ENCODE data around the gene PBXIP1. TPM values are rescaled to one million over a fixed set of nuclear protein-coding genes. Genes with fewer than 3 reads are reported as not detected.

The PBXIP1 gene
- total RNA-seq, 1 experiment from 2014 or later = 48.1 TPM

DNA sequence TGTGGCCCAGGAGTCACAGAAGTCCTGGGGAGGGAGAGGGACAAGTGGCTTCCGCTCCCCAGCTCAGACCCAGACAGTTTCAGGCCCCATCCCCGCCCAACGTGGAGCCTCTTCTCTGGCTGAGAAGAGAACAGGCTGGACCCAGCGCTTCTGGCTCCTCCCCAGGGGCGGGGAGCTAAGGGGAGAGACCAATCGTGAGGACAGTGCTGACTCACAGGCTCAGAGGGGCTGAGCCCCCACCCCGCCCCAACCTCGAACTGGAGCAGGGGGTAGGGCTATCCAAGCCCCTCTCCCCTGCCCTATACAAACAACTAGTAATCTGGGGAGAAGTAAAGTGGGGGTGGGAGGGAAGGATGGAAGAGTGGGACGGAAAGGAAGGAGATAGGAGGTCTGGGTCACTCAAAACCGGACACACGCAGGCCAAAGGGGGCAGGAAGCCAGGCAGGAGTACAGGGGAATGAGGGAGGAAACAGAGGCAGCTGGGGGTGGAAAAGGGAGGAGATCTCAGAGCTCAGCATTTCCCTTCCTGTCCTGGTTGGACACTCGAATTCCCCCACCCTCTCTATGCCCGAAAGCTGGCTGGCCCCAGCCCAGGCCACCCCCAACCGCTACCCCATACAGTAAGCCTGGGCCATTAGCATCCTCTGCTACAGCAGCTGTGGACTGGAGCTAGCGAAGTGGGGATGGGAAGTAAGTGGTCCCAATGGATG, 14.9 kb upstream of the PBXIP1 start, which contains the start of gene SHC1:
SHC1 (minus strand) TSS at position 117 of the 710 bp plus-strand sequence. CDS start 221 bp downstream, outside the sequence.
- DNase-seq = peak; percentile 47
- H3K36me3 Mint-ChIP-seq (ENCODE audit: insufficient read depth, unreplicated experiment) = peaks cover 28% of the 10 kb centered on the region
- no peaks in the 10 kb centered on the region for H3K9me3 Mint-ChIP-seq (ENCODE audit: low read depth, unreplicated experiment)
- peak within 1 kb of the TSS; percentile 53 for H3K4me3 Mint-ChIP-seq (ENCODE audit: low read depth, unreplicated experiment)
- H3K4me1 Mint-ChIP-seq (ENCODE audit: low read depth, unreplicated experiment) = peaks cover 36% of the 10 kb centered on the region
- H3K27ac Mint-ChIP-seq (ENCODE audit: unreplicated experiment) = peak within 1 kb of the TSS; percentile 69
- no peaks in the 10 kb centered on the region for H3K27me3 Mint-ChIP-seq (ENCODE audit: unreplicated experiment)
- BruUV-seq (replicated peaks) = no TSS peak
- intact Hi-C loops (cut with micrococcal nuclease; ENCODE audit: unreplicated experiment) = loop anchor here (5.0 kb wide), 1 partner anchor 92 kb away; the partner anchor contains the start of gene EFNA4
- CTCF ChIA-PET = interaction anchor here (0.8 to 1.1 kb wide), 2 partner anchors 9 to 48 kb away, joined by 3 to 4 read pairs; partner anchors contain the start of gene PYGO2
- TF ChIP-seq CTCF (IDR thresholded peaks at IDR 0.05; ENCODE audit: unreplicated experiment) = no peak

GRCh38 chr1:154969860-154970452, 14.1 kb upstream of the PBXIP1 start:
- Mint-ChIP-seq H3K27me3 (ENCODE audit: unreplicated experiment) (no peaks in the 10 kb centered on the region), H3K9me3 (ENCODE audit: low read depth, unreplicated experiment) (no peaks in the 10 kb centered on the region), H3K27ac (ENCODE audit: unreplicated experiment) (no peak overlapping the region), H3K36me3 (ENCODE audit: insufficient read depth, unreplicated experiment) (peaks cover 36% of the 10 kb centered on the region), H3K4me3 (ENCODE audit: low read depth, unreplicated experiment) (no peak overlapping the region), H3K4me1 (ENCODE audit: low read depth, unreplicated experiment) (peaks cover 36% of the 10 kb centered on the region)
- CTCF ChIA-PET = interaction anchor here (0.8 to 1.1 kb wide), 2 partner anchors 9 to 49 kb away, joined by 3 to 4 read pairs; partner anchors contain the start of gene PYGO2
- intact Hi-C loops (cut with micrococcal nuclease; ENCODE audit: unreplicated experiment) = loop anchor here (5.0 kb wide), 1 partner anchor 92 kb away; the partner anchor contains the start of gene EFNA4
- no TSS peak for BruUV-seq (replicated peaks)
- no peak for DNase-seq
- no peak for TF ChIP-seq CTCF (IDR thresholded peaks at IDR 0.05; ENCODE audit: unreplicated experiment)

GRCh38 chr1:154969246-154969645, 13.3 kb upstream of the PBXIP1 start:
- no peaks in the 10 kb centered on the region for H3K9me3 Mint-ChIP-seq (ENCODE audit: low read depth, unreplicated experiment)
- H3K4me3 Mint-ChIP-seq (ENCODE audit: low read depth, unreplicated experiment) = no peak overlapping the region
- H3K4me1 Mint-ChIP-seq (ENCODE audit: low read depth, unreplicated experiment) = peaks cover 36% of the 10 kb centered on the region
- no peaks in the 10 kb centered on the region for H3K27me3 Mint-ChIP-seq (ENCODE audit: unreplicated experiment)
- no peak for DNase-seq
- CTCF ChIA-PET = no interaction called here
- TF ChIP-seq CTCF (IDR thresholded peaks at IDR 0.05; ENCODE audit: unreplicated experiment) = no peak
- intact Hi-C loops (cut with micrococcal nuclease; ENCODE audit: unreplicated experiment) = no loop called here
- no TSS peak for BruUV-seq (replicated peaks)
- peaks cover 37% of the 10 kb centered on the region for H3K36me3 Mint-ChIP-seq (ENCODE audit: insufficient read depth, unreplicated experiment)
- no peak overlapping the region for H3K27ac Mint-ChIP-seq (ENCODE audit: unreplicated experiment)

GRCh38 chr1:154968731-154969130, 12.8 kb upstream of the PBXIP1 start:
- DNase-seq = no peak
- no TSS peak for BruUV-seq (replicated peaks)
- no peak overlapping the region for H3K4me3 Mint-ChIP-seq (ENCODE audit: low read depth, unreplicated experiment)
- intact Hi-C loops (cut with micrococcal nuclease; ENCODE audit: unreplicated experiment) = no loop called here
- no peak overlapping the region for H3K27ac Mint-ChIP-seq (ENCODE audit: unreplicated experiment)
- H3K4me1 Mint-ChIP-seq (ENCODE audit: low read depth, unreplicated experiment) = peaks cover 40% of the 10 kb centered on the region
- H3K9me3 Mint-ChIP-seq (ENCODE audit: low read depth, unreplicated experiment) = no peaks in the 10 kb centered on the region
- CTCF ChIA-PET = no interaction called here
- H3K36me3 Mint-ChIP-seq (ENCODE audit: insufficient read depth, unreplicated experiment) = peaks cover 41% of the 10 kb centered on the region
- no peaks in the 10 kb centered on the region for H3K27me3 Mint-ChIP-seq (ENCODE audit: unreplicated experiment)
- no peak for TF ChIP-seq CTCF (IDR thresholded peaks at IDR 0.05; ENCODE audit: unreplicated experiment)

All from Calu3 (cell line).